HEK293T (cell line): ENCODE data around the gene AGFG1.
"Not testable (repeated sequence)": the region's sequence is repeated elsewhere in the genome, so short reads cannot be mapped to it uniquely, and the experiment has no call there.

Experiments used
- CTCF ChIA-PET: fragments of 350-600 bp; formaldehyde crosslinking; extraction: SDS; loops from one replicate; lab custom pipeline; 2021; ENCODE audit warnings: antibody characterized with exemption, inconsistent platforms; lab: Yijun Ruan, JAX
- POLR2A ChIA-PET: fragments of 350-600 bp; formaldehyde crosslinking; extraction: SDS; loops from one replicate; lab custom pipeline; 2020; ENCODE audit warnings: antibody characterized with exemption, inconsistent platforms; lab: Yijun Ruan, JAX
- DNase-seq: peaks from one replicate; pipeline ENCODE4 v3.0.0; 2012; ENCODE audit warnings: mixed read lengths; ENCODE audit errors: extremely low spot score
- ARNT ChIP-seq: fragments of 450-650 bp; IDR thresholded peaks from 2 replicates; pipeline ENCODE4 v1.6.1; 2017; ENCODE audit warnings: mild to moderate bottlenecking
- BHLHE40 ChIP-seq: fragments of 450-650 bp; IDR thresholded peaks from 2 replicates; pipeline ENCODE4 v1.6.1; 2016; ENCODE audit warnings: mild to moderate bottlenecking, moderate library complexity, borderline replicate concordance
- CTBP1 ChIP-seq: fragments of 450-650 bp; IDR thresholded peaks from 2 replicates; pipeline ENCODE4 v1.6.1; 2016; ENCODE audit warnings: borderline replicate concordance
- ELF4 ChIP-seq: fragments of 450-650 bp; IDR thresholded peaks from 2 replicates; pipeline ENCODE4 v1.6.1; 2017; ENCODE audit warnings: antibody characterized with exemption
- FOXA1 ChIP-seq: fragments of 450-650 bp; IDR thresholded peaks from 2 replicates; pipeline ENCODE4 v1.6.1; 2016; ENCODE audit warnings: mild to moderate bottlenecking
- FOXK2 ChIP-seq: fragments of 450-650 bp; IDR thresholded peaks from 2 replicates; pipeline ENCODE4 v1.6.1; 2016; ENCODE audit warnings: mild to moderate bottlenecking
- FOXM1 ChIP-seq: fragments of 450-650 bp; IDR thresholded peaks from 2 replicates; pipeline ENCODE4 v1.6.1; 2017; ENCODE audit warnings: mild to moderate bottlenecking, borderline replicate concordance
- HDGF ChIP-seq: fragments of 450-650 bp; IDR thresholded peaks from 2 replicates; pipeline ENCODE4 v1.6.1; 2017; ENCODE audit warnings: antibody characterized with exemption, borderline replicate concordance
- L3MBTL2 ChIP-seq: fragments of 450-650 bp; conservative IDR thresholded peaks from 2 replicates; pipeline ENCODE4 v1.6.1; 2016; ENCODE audit warnings: mild to moderate bottlenecking
- LEF1 ChIP-seq: fragments of 450-650 bp; IDR thresholded peaks from 2 replicates; pipeline ENCODE4 v1.6.1; 2017; ENCODE audit warnings: mild to moderate bottlenecking, borderline replicate concordance
- NFRKB ChIP-seq: fragments of 450-650 bp; IDR thresholded peaks from 2 replicates; pipeline ENCODE4 v1.6.1; 2016; ENCODE audit warnings: mild to moderate bottlenecking, moderate library complexity
- SP1 ChIP-seq: fragments of 450-650 bp; IDR thresholded peaks from 2 replicates; pipeline ENCODE4 v1.6.1; 2017
- SUZ12 ChIP-seq: fragments of 450-650 bp; IDR thresholded peaks from 2 replicates; pipeline ENCODE4 v1.6.1; 2016; ENCODE audit warnings: mild to moderate bottlenecking
- TARDBP ChIP-seq: fragments of 450-650 bp; IDR thresholded peaks from 2 replicates; pipeline ENCODE4 v1.6.1; 2016
- ZNF384 ChIP-seq: fragments of 450-650 bp; IDR thresholded peaks from 2 replicates; pipeline ENCODE4 v1.6.1; 2016
- TF ChIP-seq, protein P1 (sequence below): fragments of 450-650 bp; IDR thresholded peaks from 2 replicates; pipeline ENCODE4 v1.6.1; 2016

The AGFG1 gene

DNA sequence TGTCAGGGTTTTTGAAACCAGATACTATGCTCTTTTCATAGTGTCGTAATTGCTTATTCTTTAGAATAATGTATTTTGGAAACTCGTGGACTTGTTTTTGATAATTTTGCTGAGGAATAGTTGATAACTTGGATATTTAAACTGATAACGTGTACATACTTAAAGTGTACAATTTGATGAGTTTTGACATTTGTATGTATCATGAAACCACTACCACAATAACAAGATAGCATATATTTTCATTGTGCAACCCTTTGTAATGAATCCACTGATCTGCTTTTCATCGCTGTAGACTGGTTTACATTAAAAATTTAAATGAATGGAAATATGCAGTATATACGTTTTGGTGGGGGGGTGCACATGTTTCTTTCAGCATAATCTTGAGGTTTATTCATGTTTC lies 45.8 kb downstream of the AGFG1 start:
- POLR2A ChIA-PET = no interaction called here
- TF ChIP-seq TARDBP (no peak), LEF1 (no peak), BHLHE40 (no peak)
- TF ChIP-seq, protein P1, sequence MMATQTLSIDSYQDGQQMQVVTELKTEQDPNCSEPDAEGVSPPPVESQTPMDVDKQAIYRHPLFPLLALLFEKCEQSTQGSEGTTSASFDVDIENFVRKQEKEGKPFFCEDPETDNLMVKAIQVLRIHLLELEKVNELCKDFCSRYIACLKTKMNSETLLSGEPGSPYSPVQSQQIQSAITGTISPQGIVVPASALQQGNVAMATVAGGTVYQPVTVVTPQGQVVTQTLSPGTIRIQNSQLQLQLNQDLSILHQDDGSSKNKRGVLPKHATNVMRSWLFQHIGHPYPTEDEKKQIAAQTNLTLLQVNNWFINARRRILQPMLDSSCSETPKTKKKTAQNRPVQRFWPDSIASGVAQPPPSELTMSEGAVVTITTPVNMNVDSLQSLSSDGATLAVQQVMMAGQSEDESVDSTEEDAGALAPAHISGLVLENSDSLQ = no peak
- CTCF ChIA-PET = no interaction called here
- DNase-seq = no peak

- CTCF ChIA-PET, DNase-seq, POLR2A ChIA-PET: not testable (repeated sequence)
Measured at GRCh38 chr2:227518278-227518865, 46.4 kb downstream of the AGFG1 start.

- POLR2A ChIA-PET, CTCF ChIA-PET, DNase-seq: not testable (repeated sequence)
Measured at GRCh38 chr2:227521178-227521577, 49.2 kb downstream of the AGFG1 start.

DNA sequence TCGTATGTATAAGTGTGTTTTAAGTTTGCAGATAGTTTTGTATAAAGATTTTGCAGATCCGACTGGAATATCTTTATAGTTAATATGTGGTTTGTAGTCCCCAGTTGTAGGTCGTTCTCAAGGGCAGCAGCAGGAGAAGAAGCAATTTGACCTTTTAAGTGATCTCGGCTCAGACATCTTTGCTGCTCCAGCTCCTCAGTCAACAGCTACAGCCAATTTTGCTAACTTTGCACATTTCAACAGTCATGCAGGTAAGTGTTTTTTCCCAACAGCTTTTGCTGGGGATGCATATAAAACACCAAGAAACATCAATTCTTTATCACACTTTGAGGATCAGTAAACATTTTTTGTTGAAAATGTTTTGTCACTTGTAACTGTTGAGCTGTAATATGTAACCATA lies 52.7 kb downstream of the AGFG1 start:
- TF ChIP-seq SP1 (no peak), SUZ12 (no peak), ELF4 (no peak), ZNF384 (no peak), L3MBTL2 (no peak), CTBP1 (no peak), LEF1 (no peak), TARDBP (no peak), BHLHE40 (no peak), FOXA1 (no peak), FOXK2 (no peak), NFRKB (no peak), FOXM1 (no peak), HDGF (no peak), ARNT (no peak)
- TF ChIP-seq, protein P1 = no peak
- CTCF ChIA-PET = no interaction called here
- no peak for DNase-seq
- POLR2A ChIA-PET = no interaction called here

DNA sequence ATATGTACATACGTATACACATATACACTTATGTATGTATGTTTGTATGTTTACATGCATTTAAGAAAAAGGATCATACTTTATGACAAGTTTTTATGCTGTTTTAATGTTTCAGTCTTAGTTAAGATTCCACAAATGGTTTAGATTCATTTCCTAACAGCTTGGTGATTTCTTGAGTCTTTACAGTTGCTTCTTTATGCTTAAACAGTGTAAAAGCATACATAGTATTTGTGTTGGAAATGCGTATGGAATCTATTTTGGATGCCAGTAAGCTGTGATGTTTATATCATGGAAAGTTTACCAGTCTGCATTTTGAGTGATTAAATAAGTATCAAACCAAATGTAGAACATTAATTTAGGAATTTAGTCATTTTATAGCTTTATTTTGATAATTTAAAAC lies 55.4 kb downstream of the AGFG1 start:
- no peak for TF ChIP-seq L3MBTL2
- TF ChIP-seq FOXM1 = no peak
- no peak for TF ChIP-seq ZNF384
- TF ChIP-seq, protein P1 = no peak
- TF ChIP-seq LEF1 = no peak
- TF ChIP-seq FOXK2 = no peak
- TF ChIP-seq SP1 = no peak
- CTCF ChIA-PET = no interaction called here
- POLR2A ChIA-PET = no interaction called here
- DNase-seq = no peak

DNA sequence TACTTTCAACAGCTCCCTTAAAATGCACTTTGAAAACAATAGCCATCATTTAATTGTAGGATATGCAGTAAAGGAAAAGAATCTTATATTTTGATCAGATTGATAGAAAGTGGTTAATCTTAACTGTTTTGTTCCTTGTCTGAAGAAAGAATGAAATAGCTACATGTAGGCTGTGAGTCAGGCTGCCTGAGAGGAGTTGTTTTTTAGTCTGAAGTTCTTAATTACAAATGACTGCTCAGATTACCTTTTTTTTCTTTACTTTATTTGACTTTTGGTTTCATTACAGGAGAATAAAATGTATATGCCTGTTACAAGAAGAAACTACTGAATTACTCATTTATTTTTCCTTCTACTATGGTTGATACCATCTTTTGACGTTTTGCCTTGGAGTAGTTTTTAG lies 56.8 kb downstream of the AGFG1 start:
- DNase-seq = no peak
- ChIA-PET CTCF (no interaction called here), POLR2A (no interaction called here)
- TF ChIP-seq HDGF = no peak
- no peak for TF ChIP-seq BHLHE40
- TF ChIP-seq SUZ12 = no peak
- TF ChIP-seq TARDBP = no peak

GRCh38 chr2:227529871-227530270 lies 57.9 kb downstream of the AGFG1 start:
- TF ChIP-seq FOXA1 = no peak
- TF ChIP-seq ZNF384 = no peak
- TF ChIP-seq FOXK2 = no peak
- DNase-seq = no peak
- ChIA-PET CTCF (no interaction called here), POLR2A (no interaction called here)

- no peak for TF ChIP-seq FOXA1
- TF ChIP-seq FOXK2 = no peak
- TF ChIP-seq ZNF384 = no peak
- no peak for TF ChIP-seq HDGF
- TF ChIP-seq CTBP1 = no peak
- no peak for TF ChIP-seq ARNT
- TF ChIP-seq NFRKB = no peak
- no peak for TF ChIP-seq BHLHE40
- no peak for TF ChIP-seq L3MBTL2
- TF ChIP-seq, protein P1 = no peak
- TF ChIP-seq SP1 = no peak
- TF ChIP-seq FOXM1 = no peak
- no peak for TF ChIP-seq ELF4
- no peak for TF ChIP-seq SUZ12
- TF ChIP-seq TARDBP = no peak
- no peak for TF ChIP-seq LEF1
- ChIA-PET CTCF (no interaction called here), POLR2A (no interaction called here)
- DNase-seq = no peak
Measured at GRCh38 chr2:227534714-227535113, 62.8 kb downstream of the AGFG1 start.
